Epidermal melanocyte (primary cell): ENCODE results near the gene AFMID.
"Not testable (repeated sequence)": the region's sequence is repeated elsewhere in the genome, so short reads cannot be mapped to it uniquely, and the experiment has no call there.

Experiments used
- DNase-seq: peaks from one replicate; pipeline ENCODE4 v3.0.0; 2011; ENCODE audit warnings: low spot score; ENCODE audit not compliant: insufficient read length

Gene AFMID

GRCh38 chr17:78238823-78239488 lies 51.8 kb downstream of the AFMID start:
- no peak for DNase-seq

- DNase-seq: no peak
Measured at GRCh38 chr17:78239489-78239931, 52.3 kb downstream of the AFMID start.

- DNase-seq: no peak
Measured at GRCh38 chr17:78240012-78240655, 53.0 kb downstream of the AFMID start.

GRCh38 chr17:78240839-78241238 lies 53.7 kb downstream of the AFMID start:
- no peak for DNase-seq

- DNase-seq: no peak
Measured at GRCh38 chr17:78241277-78242023, 54.3 kb downstream of the AFMID start.

GRCh38 chr17:78242024-78242742 lies 55.0 kb downstream of the AFMID start:
- DNase-seq: no peak

- no peak for DNase-seq
Measured at GRCh38 chr17:78247304-78247703, 60.1 kb downstream of the AFMID start.

- DNase-seq: no peak
Measured at GRCh38 chr17:78248051-78248914, 61.1 kb downstream of the AFMID start.

GRCh38 chr17:78249074-78249817 lies 62.1 kb downstream of the AFMID start:
- DNase-seq: no peak

GRCh38 chr17:78249818-78250806 lies 63.0 kb downstream of the AFMID start:
- no peak for DNase-seq

- DNase-seq: peak; percentile 96
Measured at GRCh38 chr17:78250891-78251772, 64.0 kb downstream of the AFMID start.

- no peak for DNase-seq
Measured at GRCh38 chr17:78251773-78252103, 64.6 kb downstream of the AFMID start.

GRCh38 chr17:78252111-78252634 lies 65.0 kb downstream of the AFMID start:
- DNase-seq: no peak

GRCh38 chr17:78252701-78253635 lies 65.8 kb downstream of the AFMID start:
- no peak for DNase-seq

- DNase-seq: not testable (repeated sequence)
Measured at GRCh38 chr17:78253636-78253945, 66.4 kb downstream of the AFMID start.

- DNase-seq: peak; percentile 87
Measured at GRCh38 chr17:78253946-78254672, 66.9 kb downstream of the AFMID start.
